SIG-M5 treated with dmso at 0.1 percent for 504 hours (cell line): ENCODE measurements around the gene B3GNT7.
"Not testable (repeated sequence)": the region's sequence is repeated elsewhere in the genome, so short reads cannot be mapped to it uniquely, and the experiment has no call there.

Experiments
- DNase-seq: peaks from one replicate; lab custom pipeline; 2025; ENCODE audit not compliant: unreplicated experiment; lab: John Stamatoyannopoulos, UW

Gene B3GNT7

GRCh38 chr2:231364961-231365810 is 30.3 kb upstream of the B3GNT7 start:
- DNase-seq = peak; percentile 38

- DNase-seq = no peak
Observed at GRCh38 chr2:231367178-231367577, 28.3 kb upstream of the B3GNT7 start.

- DNase-seq = no peak
Observed at GRCh38 chr2:231369580-231370428, 25.7 kb upstream of the B3GNT7 start.

- no peak for DNase-seq
Observed at GRCh38 chr2:231370429-231370748, 25.1 kb upstream of the B3GNT7 start.

- DNase-seq = no peak
Observed at GRCh38 chr2:231370749-231371429, 24.6 kb upstream of the B3GNT7 start.

- DNase-seq = no peak
Observed at GRCh38 chr2:231371430-231372054, 24.0 kb upstream of the B3GNT7 start.

- no peak for DNase-seq
Observed at GRCh38 chr2:231372326-231372725, 23.2 kb upstream of the B3GNT7 start.

- no peak for DNase-seq
Observed at GRCh38 chr2:231373184-231373583, 22.3 kb upstream of the B3GNT7 start.

GRCh38 chr2:231373786-231374349 is 21.6 kb upstream of the B3GNT7 start:
- DNase-seq = no peak

- DNase-seq = no peak
Observed at GRCh38 chr2:231374771-231375170, 20.7 kb upstream of the B3GNT7 start.

GRCh38 chr2:231375994-231376615 is 19.4 kb upstream of the B3GNT7 start:
- DNase-seq = not testable (repeated sequence)

GRCh38 chr2:231376857-231377256 is 18.7 kb upstream of the B3GNT7 start:
- DNase-seq = no peak

- no peak for DNase-seq
Observed at GRCh38 chr2:231378026-231378722, 17.3 kb upstream of the B3GNT7 start.

GRCh38 chr2:231379266-231380215 is 16.0 kb upstream of the B3GNT7 start:
- no peak for DNase-seq

- DNase-seq = no peak
Observed at GRCh38 chr2:231380307-231380706, 15.2 kb upstream of the B3GNT7 start.

GRCh38 chr2:231380991-231381847 is 14.3 kb upstream of the B3GNT7 start:
- DNase-seq = no peak

- no peak for DNase-seq
Observed at GRCh38 chr2:231382116-231382515, 13.4 kb upstream of the B3GNT7 start.
